Astrocyte (in vitro differentiated cells and primary cell): ENCODE results near the gene COPB2. TPM values are rescaled to one million over a fixed set of nuclear protein-coding genes. Genes with fewer than 3 reads are reported as not detected.

Experiments used
- DNase-seq: peaks from one replicate; pipeline ENCODE4 v3.0.0-alpha.2; 2010; ENCODE audit warnings: low read depth
- FAIRE-seq: peaks from 2 replicates; lab custom pipeline; 2011; peaks lifted over from hg19 to GRCh38; lab: Jason Lieb, UNC
- H2AFZ ChIP-seq: 2 replicates; pipeline ENCODE4 v1.6.0; 2012; ENCODE audit warnings: low read depth, low read length, inconsistent platforms
- H3K27ac ChIP-seq: 2 replicates; pipeline ENCODE4 v1.5.1; 2011; ENCODE audit warnings: low read depth, low read length, inconsistent platforms
- H3K27me3 ChIP-seq: 2 replicates; pipeline ENCODE4 v1.6.0; 2011; ENCODE audit warnings: low read length, inconsistent platforms; ENCODE audit not compliant: insufficient read depth
- H3K36me3 ChIP-seq: 2 replicates; pipeline ENCODE4 v1.5.1; 2011; ENCODE audit warnings: low read length, inconsistent platforms; ENCODE audit not compliant: insufficient read depth
- H3K4me1 ChIP-seq: 2 replicates; pipeline ENCODE4 v1.5.1; 2011; ENCODE audit warnings: low read length, inconsistent platforms; ENCODE audit not compliant: insufficient read depth
- H3K4me2 ChIP-seq: 2 replicates; pipeline ENCODE4 v1.6.0; 2012; ENCODE audit warnings: low read length, inconsistent platforms
- H3K4me3 ChIP-seq: 2 replicates; pipeline ENCODE4 v1.5.1; 2011; ENCODE audit warnings: low read depth, mild to moderate bottlenecking, low read length, inconsistent platforms; ENCODE audit not compliant: insufficient read depth
- H3K79me2 ChIP-seq: 2 replicates; pipeline ENCODE4 v1.6.0; 2012; ENCODE audit warnings: mild to moderate bottlenecking, low read length, inconsistent platforms; ENCODE audit not compliant: insufficient read depth
- H3K9ac ChIP-seq: 2 replicates; pipeline ENCODE4 v1.6.0; 2012; ENCODE audit warnings: mild to moderate bottlenecking, low read length, inconsistent platforms
- H3K9me3 ChIP-seq: 2 replicates; pipeline ENCODE4 v1.5.1; 2012; ENCODE audit warnings: low read depth, mild to moderate bottlenecking, low read length, inconsistent platforms; ENCODE audit not compliant: insufficient read depth
- H4K20me1 ChIP-seq: 2 replicates; pipeline ENCODE4 v1.6.0; 2012; ENCODE audit warnings: low read length, inconsistent platforms; ENCODE audit not compliant: insufficient read depth
- H3K27ac Mint-ChIP-seq: one replicate; pipeline ENCODE4 v1.8.0; 2021; ENCODE audit warnings: mild to moderate bottlenecking, mixed read lengths; ENCODE audit not compliant: unreplicated experiment
- H3K27me3 Mint-ChIP-seq: one replicate; pipeline ENCODE4 v1.8.0; 2021; ENCODE audit warnings: low read depth, mixed read lengths; ENCODE audit not compliant: unreplicated experiment
- H3K36me3 Mint-ChIP-seq: one replicate; pipeline ENCODE4 v1.8.0; 2021; ENCODE audit warnings: low read depth, mixed read lengths; ENCODE audit not compliant: unreplicated experiment
- H3K4me1 Mint-ChIP-seq: one replicate; pipeline ENCODE4 v1.8.0; 2021; ENCODE audit warnings: low read depth, mixed read lengths; ENCODE audit not compliant: unreplicated experiment
- H3K4me3 Mint-ChIP-seq: one replicate; pipeline ENCODE4 v1.8.0; 2021; ENCODE audit warnings: mild to moderate bottlenecking, moderate library complexity, mixed read lengths; ENCODE audit not compliant: unreplicated experiment
- H3K9me3 Mint-ChIP-seq: one replicate; pipeline ENCODE4 v1.8.0; 2021; ENCODE audit warnings: mild to moderate bottlenecking, mixed read lengths; ENCODE audit not compliant: unreplicated experiment
- EZH2 ChIP-seq: IDR thresholded peaks from 2 replicates; pipeline ENCODE4 v1.6.1; 2012; ENCODE audit warnings: mild to moderate bottlenecking, low read length, inconsistent platforms; ENCODE audit not compliant: insufficient read depth
- total RNA-seq: library from RNA; stranded (reverse); gene quantifications from 2 replicates; pipeline ENCODE4 v1.2.1, GENCODE V29; 2021
- TF ChIP-seq, protein P1 (sequence below): IDR thresholded peaks from 2 replicates; pipeline ENCODE4 v1.5.1; 2011; ENCODE audit warnings: low read depth, mild to moderate bottlenecking, inconsistent platforms, low read length, moderate library complexity; ENCODE audit not compliant: insufficient read depth

Gene COPB2
- total RNA-seq, 1 donor from 2014 or later = 269 TPM

DNA sequence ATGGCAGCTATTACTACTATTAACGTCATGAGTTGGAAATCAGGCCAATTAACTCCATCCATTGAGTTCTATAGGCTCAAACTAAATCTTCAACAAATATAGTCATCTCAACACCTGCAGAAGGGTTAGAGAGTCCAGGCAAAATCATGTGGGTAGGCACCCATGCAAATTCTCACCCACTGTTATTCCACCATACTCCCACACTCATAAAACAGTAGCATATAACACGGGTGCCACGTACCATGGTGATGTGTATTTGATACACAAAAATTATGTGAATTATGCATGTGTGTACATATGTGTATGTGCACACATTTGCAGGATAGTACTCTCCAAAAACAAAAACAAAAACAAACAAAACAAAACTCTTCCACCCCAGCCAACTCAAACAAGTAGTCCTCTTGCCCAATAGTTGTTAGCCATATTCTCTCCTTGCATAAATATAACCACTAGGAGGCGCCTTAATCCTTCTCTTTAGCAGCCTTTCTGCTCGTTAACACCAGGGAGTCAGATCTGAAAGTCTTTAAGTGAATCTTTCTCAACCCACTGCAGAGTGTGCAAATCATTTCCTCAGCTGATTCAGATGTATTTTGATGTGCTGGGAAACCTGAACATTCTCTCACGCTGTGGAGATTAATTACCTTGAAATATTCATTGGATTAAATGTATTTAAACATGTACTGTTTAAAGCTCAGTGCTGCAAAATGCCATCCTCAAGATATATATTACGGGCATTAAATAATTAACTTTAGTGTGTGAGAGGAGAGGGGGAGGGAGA, 38.0 kb upstream of the COPB2 start:
- Mint-ChIP-seq H3K4me1 (no peaks in the 10 kb centered on the region), H3K27ac (no peak overlapping the region), H3K36me3 (peaks cover 2% of the 10 kb centered on the region), H3K9me3 (no peaks in the 10 kb centered on the region), H3K27me3 (no peaks in the 10 kb centered on the region), H3K4me3 (no peak overlapping the region)
- no peak overlapping the region for H2AFZ ChIP-seq
- no peaks in the 10 kb centered on the region for H3K9me3 ChIP-seq
- H3K4me1 ChIP-seq = no peaks in the 10 kb centered on the region
- no peak overlapping the region for H3K9ac ChIP-seq
- peak; percentile 41 for DNase-seq
- peak; percentile 13 for FAIRE-seq
- H4K20me1 ChIP-seq = no peaks in the 10 kb centered on the region
- no peaks in the 10 kb centered on the region for H3K36me3 ChIP-seq
- H3K4me2 ChIP-seq = no peak overlapping the region
- no peaks in the 10 kb centered on the region for H3K27me3 ChIP-seq
- no peak overlapping the region for H3K27ac ChIP-seq
- no peaks in the 10 kb centered on the region for H3K79me2 ChIP-seq
- H3K4me3 ChIP-seq = no peak overlapping the region
- TF ChIP-seq, protein P1, sequence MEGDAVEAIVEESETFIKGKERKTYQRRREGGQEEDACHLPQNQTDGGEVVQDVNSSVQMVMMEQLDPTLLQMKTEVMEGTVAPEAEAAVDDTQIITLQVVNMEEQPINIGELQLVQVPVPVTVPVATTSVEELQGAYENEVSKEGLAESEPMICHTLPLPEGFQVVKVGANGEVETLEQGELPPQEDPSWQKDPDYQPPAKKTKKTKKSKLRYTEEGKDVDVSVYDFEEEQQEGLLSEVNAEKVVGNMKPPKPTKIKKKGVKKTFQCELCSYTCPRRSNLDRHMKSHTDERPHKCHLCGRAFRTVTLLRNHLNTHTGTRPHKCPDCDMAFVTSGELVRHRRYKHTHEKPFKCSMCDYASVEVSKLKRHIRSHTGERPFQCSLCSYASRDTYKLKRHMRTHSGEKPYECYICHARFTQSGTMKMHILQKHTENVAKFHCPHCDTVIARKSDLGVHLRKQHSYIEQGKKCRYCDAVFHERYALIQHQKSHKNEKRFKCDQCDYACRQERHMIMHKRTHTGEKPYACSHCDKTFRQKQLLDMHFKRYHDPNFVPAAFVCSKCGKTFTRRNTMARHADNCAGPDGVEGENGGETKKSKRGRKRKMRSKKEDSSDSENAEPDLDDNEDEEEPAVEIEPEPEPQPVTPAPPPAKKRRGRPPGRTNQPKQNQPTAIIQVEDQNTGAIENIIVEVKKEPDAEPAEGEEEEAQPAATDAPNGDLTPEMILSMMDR = peak; percentile 90
- TF ChIP-seq EZH2 = no peak

- DNase-seq (no peak), FAIRE-seq (no peak)
- no peak overlapping the region for H3K27ac ChIP-seq
- H3K4me1 ChIP-seq = no peaks in the 10 kb centered on the region
- H3K27me3 ChIP-seq = no peaks in the 10 kb centered on the region
- TF ChIP-seq EZH2 = no peak
- TF ChIP-seq, protein P1 = no peak
- H4K20me1 ChIP-seq = no peaks in the 10 kb centered on the region
- H3K79me2 ChIP-seq = no peaks in the 10 kb centered on the region
- H3K4me3 ChIP-seq = no peak overlapping the region
- Mint-ChIP-seq H3K27ac (no peak overlapping the region), H3K4me1 (no peaks in the 10 kb centered on the region), H3K27me3 (no peaks in the 10 kb centered on the region), H3K36me3 (peaks cover 2% of the 10 kb centered on the region), H3K4me3 (no peak overlapping the region), H3K9me3 (no peaks in the 10 kb centered on the region)
- no peak overlapping the region for H3K9ac ChIP-seq
- H3K4me2 ChIP-seq = no peak overlapping the region
- H3K9me3 ChIP-seq = no peaks in the 10 kb centered on the region
- H3K36me3 ChIP-seq = no peaks in the 10 kb centered on the region
- no peak overlapping the region for H2AFZ ChIP-seq
These were observed 36.4 kb upstream of the COPB2 start for GRCh38 chr3:139425745-139426400.
